Astrocyte of the cerebellum (primary cell): ENCODE measurements around the gene TEX44.

Experiments
- DNase-seq: peaks from one replicate; pipeline ENCODE4 v3.0.0-alpha.2; 2011; ENCODE audit warnings: low read depth
- H3K4me3 ChIP-seq: 2 replicates; pipeline ENCODE4 v1.5.1; 2011; ENCODE audit warnings: mild to moderate bottlenecking, low read depth, low read length, moderate library complexity
- in situ Hi-C: cut with HindIII; loops from 2 replicates; pipeline ENCODE4 v1.10.0; 2017; ENCODE audit warnings: low sequenced_read_pairs
- TF ChIP-seq, protein P1 (sequence below): IDR thresholded peaks from 2 replicates; pipeline ENCODE4 v1.5.1; 2012; ENCODE audit warnings: low read length, low read depth, moderate library complexity, mild to moderate bottlenecking; ENCODE audit errors: missing control alignments

TEX44 gene

DNA sequence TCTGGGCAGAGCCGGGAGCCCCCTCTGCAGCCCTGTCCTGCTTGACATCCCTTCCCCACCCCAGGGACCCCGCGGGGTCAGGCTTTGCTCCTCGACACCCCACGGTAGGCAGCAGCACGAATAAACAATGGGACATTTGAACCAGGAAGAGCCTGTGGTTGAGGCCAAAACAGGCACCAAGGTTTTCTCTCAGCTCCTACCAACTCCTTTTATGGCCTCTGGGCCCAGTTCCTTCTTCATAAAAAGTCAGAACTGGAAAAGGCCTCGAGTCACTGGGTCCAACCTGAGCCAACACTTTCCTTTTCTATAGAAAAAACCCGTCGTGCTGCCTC is 20.6 kb downstream of the TEX44 start:
- peak overlapping the region; percentile 39 for H3K4me3 ChIP-seq
- TF ChIP-seq, protein P1, sequence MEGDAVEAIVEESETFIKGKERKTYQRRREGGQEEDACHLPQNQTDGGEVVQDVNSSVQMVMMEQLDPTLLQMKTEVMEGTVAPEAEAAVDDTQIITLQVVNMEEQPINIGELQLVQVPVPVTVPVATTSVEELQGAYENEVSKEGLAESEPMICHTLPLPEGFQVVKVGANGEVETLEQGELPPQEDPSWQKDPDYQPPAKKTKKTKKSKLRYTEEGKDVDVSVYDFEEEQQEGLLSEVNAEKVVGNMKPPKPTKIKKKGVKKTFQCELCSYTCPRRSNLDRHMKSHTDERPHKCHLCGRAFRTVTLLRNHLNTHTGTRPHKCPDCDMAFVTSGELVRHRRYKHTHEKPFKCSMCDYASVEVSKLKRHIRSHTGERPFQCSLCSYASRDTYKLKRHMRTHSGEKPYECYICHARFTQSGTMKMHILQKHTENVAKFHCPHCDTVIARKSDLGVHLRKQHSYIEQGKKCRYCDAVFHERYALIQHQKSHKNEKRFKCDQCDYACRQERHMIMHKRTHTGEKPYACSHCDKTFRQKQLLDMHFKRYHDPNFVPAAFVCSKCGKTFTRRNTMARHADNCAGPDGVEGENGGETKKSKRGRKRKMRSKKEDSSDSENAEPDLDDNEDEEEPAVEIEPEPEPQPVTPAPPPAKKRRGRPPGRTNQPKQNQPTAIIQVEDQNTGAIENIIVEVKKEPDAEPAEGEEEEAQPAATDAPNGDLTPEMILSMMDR: no peak
- DNase-seq: no peak
- in situ Hi-C loops: no loop called here

DNA sequence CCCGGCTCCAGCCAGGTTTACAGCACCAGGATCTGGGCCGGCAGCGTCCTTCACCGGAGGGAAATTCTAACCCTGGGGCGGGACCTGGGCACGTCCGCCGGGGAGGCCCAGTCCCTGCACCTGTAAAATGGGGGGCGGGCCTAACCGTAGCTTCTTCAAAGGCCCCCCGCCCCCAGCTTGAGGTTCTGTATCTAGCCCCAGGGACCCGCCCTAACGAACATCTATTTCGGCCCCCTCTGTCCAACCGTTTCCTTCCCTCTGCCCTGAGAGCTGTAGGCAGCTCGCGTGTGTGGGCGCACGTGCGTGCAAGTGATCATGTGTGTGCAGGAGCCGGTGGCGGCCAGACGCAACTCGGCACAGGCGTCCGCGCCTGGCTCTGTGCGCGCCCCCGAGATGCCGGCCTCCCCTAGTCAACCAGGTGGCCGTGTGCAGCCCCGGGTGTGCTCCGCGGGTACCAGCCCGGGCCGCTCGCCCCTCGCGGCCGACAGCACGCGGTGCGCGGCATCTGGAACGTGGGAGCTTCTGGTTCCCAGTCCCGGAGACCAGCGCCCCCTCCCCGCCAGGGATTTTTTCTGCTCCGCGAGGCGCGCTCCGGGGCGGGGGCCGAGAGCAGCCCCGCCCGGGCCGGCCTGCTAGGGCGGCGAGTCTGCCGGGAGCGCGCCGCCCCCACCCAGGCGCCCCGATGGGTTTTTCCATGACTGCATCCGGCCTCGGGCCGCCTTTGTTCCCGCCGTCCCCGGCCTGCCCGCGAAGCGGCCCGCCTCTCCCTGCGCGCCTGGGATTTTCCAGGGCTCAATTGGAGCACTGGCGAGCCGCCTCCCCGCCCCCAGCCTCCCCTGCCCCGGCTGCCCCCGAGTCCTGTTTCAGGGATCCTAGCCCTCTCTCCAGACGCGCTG is 21.2 kb downstream of the TEX44 start:
- H3K4me3 ChIP-seq: peak overlapping the region; percentile 39
- in situ Hi-C loops: no loop called here
- DNase-seq: no peak
- TF ChIP-seq, protein P1: peak; percentile 11

DNA sequence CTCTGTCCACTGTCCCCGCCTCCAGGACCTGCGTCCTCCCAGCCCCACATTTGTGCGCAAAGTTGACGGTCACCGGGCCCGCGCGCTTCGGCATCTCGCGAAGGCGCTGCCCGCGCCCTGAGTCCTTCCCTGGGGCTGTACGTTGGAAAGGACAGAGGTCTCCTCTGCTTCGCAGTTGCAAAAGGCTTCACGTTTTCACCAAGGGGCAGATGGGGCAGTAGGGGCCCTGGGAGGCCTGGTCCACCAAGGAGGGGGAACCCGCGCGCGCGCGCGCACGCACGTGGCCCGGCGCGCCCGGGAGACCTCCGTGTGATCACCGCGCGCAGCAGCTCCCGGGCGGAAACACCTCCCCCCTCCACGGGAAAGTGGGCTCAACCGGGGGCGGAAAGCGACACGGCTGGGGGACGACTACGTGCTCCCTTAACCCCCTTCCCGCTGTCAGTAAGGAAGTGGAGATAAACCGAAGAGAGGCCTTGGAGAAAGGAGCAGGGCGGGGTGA is 21.9 kb downstream of the TEX44 start:
- TF ChIP-seq, protein P1: no peak
- peak overlapping the region; percentile 39 for H3K4me3 ChIP-seq
- in situ Hi-C loops: no loop called here
- no peak for DNase-seq

DNA sequence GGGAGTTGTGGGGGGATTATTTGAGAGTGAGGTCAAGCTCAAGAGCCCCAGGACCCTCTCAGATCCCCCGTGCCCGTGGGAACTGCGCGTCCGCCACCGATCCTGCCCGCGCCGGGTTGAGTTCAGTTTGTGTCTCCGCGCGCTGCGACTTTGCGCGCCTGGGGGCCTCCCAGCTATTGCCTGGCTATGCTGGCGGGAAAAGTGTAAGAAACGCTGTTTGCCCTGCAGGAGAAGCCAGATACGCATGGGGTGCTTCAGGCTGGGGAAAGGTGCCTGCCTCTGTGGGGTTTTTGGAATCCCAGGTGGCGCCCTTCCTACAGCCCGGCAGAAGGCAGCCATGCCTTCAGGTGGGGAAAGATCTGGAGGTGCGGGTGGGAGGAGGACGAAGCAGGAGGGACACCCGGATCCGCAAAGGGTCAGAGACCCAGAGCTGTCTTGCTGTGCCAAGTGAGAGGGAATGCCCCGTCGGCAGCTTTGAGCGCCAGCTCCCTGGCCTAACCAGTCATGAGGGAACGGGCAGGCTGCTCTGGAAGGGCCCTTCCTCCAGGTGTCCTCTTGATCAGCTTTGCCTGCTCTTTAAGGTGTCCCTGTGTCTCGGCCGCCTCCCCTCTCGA is 22.5 kb downstream of the TEX44 start:
- in situ Hi-C loops: no loop called here
- DNase-seq: no peak
- TF ChIP-seq, protein P1: no peak
- peak overlapping the region; percentile 39 for H3K4me3 ChIP-seq

DNA sequence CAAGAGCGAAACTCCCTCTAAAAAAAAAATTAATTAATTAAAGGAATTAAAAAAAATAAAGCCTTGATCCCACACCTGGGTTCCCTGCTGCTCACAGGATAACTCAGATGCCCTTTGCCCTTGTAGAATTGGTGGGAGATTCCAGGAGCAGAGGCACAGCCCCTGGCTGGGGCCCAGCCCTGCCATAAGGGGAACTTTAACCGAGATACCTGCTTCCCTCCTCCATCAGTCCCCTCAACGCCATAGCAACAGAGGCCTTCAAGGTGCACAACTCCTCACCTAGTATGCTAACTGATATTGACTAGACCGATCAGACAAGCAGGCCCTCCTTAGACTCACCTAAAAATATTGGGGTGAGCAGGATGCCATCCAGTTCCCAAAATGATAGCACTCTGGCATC is 23.6 kb downstream of the TEX44 start:
- TF ChIP-seq, protein P1: no peak
- in situ Hi-C loops: no loop called here

DNA sequence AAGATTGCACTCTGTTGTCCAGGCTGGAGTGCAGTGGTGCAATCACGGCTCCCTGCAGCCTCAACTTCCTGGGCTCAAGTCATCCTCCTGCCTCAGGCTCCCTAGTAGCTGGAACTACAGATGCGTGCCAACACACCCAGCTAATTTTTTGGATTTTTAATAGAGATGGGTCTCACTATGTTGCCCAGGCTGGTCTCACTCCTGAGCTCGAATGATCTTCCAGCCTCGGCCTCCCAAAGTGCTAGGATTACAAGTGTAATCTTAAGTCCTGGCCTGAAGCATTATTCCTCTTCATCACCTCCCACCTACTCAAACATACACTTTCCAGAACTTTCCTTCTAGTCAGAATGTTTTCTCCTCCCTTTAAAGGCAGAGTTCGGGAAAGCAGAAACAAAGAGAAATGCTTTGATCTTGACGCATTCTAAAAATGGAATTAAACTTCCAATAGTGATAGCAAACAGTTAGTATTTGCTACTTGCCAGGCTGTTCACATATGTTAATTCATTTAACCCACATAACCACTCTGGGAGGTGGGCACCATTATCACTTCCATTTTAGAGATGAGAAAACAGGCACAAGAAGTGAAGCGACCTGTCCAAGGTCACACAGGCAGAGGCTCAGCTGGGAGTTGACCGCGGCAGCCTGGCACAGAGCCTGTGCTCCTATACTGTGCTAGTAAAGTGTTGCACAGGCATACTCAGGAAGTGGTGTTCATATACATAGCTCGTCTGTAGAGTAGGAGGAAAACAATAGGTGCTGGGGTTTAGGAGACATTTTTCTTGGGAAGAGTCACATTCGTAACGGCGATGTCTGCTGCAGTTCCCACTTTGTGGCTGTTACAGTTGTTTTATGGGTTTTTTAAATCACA is 24.6 kb downstream of the TEX44 start:
- DNase-seq: no peak
- H3K4me3 ChIP-seq: no peak overlapping the region
- TF ChIP-seq, protein P1: no peak
- in situ Hi-C loops: no loop called here

More for the DNA sequence above, 23.6 kb downstream of the TEX44 start:
- H3K4me3 ChIP-seq: no peak overlapping the region
- DNase-seq: no peak
